HepG2 (cell line): ENCODE data around the gene THOP1. TPM values are rescaled to one million over a fixed set of nuclear protein-coding genes. Genes with fewer than 3 reads are reported as not detected.

Source experiments
- ARNT ChIP-seq: fragments of 450-650 bp; IDR thresholded peaks from 2 replicates; pipeline ENCODE4 v1.6.1; 2017
- ATM ChIP-seq: fragments of 450-650 bp; IDR thresholded peaks from 2 replicates; pipeline ENCODE4 v1.7.1; 2017; ENCODE audit warnings: mild to moderate bottlenecking, borderline replicate concordance
- GTF2F1 ChIP-seq: fragments of 150-350 bp; IDR thresholded peaks from 2 replicates; pipeline ENCODE4 v1.6.1; 2014; ENCODE audit warnings: low read length
- ISL2 ChIP-seq: sonication (generic); formaldehyde crosslinking; IDR thresholded peaks from 2 replicates; pipeline ENCODE4 v1.5.0; 2020; ENCODE audit warnings: missing genetic modification reagents
- MAFF ChIP-seq: IDR thresholded peaks from 2 replicates; pipeline ENCODE4 v1.6.1; 2011; ENCODE audit warnings: low read depth, low read length, improper control_type of control experiment
- MAFK ChIP-seq, 2 experiments: IDR thresholded peaks in 1 of 2; conservative IDR thresholded peaks in 1 of 2; 2 replicates each; pipeline ENCODE4 v1.6.1; 2011; ENCODE audit warnings: improper control_type of control experiment in 2 of 2, low read length in 2 of 2
- SOX6 ChIP-seq, 2 experiments: fragments of 450-650 bp in 1 of 2; sonication (generic) in 1 of 2; formaldehyde crosslinking in 1 of 2; IDR thresholded peaks; 2 replicates each; pipeline versions ENCODE4 v1.4.0 to v1.6.1; 2017 to 2020; ENCODE audit warnings: antibody characterized with exemption in 1 of 2, mild to moderate bottlenecking in 1 of 2, missing genetic modification reagents in 1 of 2
- ZFP41 ChIP-seq: sonication (generic); formaldehyde crosslinking; IDR thresholded peaks from 2 replicates; pipeline ENCODE4 v1.4.0; 2020; ENCODE audit warnings: mild to moderate bottlenecking, missing genetic modification reagents, borderline replicate concordance
- ZNF160 ChIP-seq: sonication (generic); formaldehyde crosslinking; IDR thresholded peaks from 2 replicates; pipeline ENCODE4 v1.8.0; 2022; ENCODE audit warnings: mild to moderate bottlenecking, inconsistent platforms, missing genetic modification reagents
- ZNF331 ChIP-seq: sonication (generic); formaldehyde crosslinking; IDR thresholded peaks from 2 replicates; pipeline ENCODE4 v1.4.0; 2020; ENCODE audit warnings: missing genetic modification reagents
- ZNF557 ChIP-seq: sonication (generic); formaldehyde crosslinking; IDR thresholded peaks from 2 replicates; pipeline ENCODE4 v1.4.0; 2020; ENCODE audit warnings: missing genetic modification reagents
- ZSCAN31 ChIP-seq: sonication (generic); formaldehyde crosslinking; IDR thresholded peaks from 2 replicates; pipeline ENCODE4 v1.5.0; 2020; ENCODE audit warnings: low read depth, mild to moderate bottlenecking, missing genetic modification reagents
- polyA plus RNA-seq, 8 experiments: library from polyadenylated mRNA; depleted of rRNA in 3 of 8; stranded (reverse) in 7 of 8; unstranded in 1 of 8; fragments of >200 nt; fragmentation: Illumina TruSeq in 4 of 8; extraction: Trizol in 4 of 8; gene quantifications; 2 replicates each; pipeline versions ENCODE4 v1.2.1 to v1.2.3, GENCODE V29; 2011 to 2016; ENCODE audit warnings: low read depth in 4 of 8, missing spikeins in 1 of 8, mixed read lengths in 1 of 8; ENCODE audit not compliant: insufficient read depth in 1 of 8
- total RNA-seq, 5 experiments: library from RNA; depleted of rRNA; stranded (reverse); fragments of >200 nt; fragmentation: Illumina TruSeq; extraction: Trizol; gene quantifications; 2 replicates each; pipeline ENCODE4 v1.2.3, GENCODE V29; 2016; ENCODE audit warnings: low read depth in 1 of 5
- TF ChIP-seq, protein P1 (sequence below): sonication (generic); formaldehyde crosslinking; IDR thresholded peaks from 2 replicates; pipeline ENCODE4 v1.5.1; 2020; ENCODE audit warnings: mild to moderate bottlenecking, missing genetic modification reagents, moderate library complexity
- TF ChIP-seq, protein P2 (sequence below): sonication (generic); formaldehyde crosslinking; IDR thresholded peaks from 2 replicates; pipeline ENCODE4 v1.5.1; 2020; ENCODE audit warnings: mild to moderate bottlenecking, missing genetic modification reagents
- TF ChIP-seq, protein P3 (sequence below): sonication (generic); formaldehyde crosslinking; IDR thresholded peaks from 2 replicates; pipeline ENCODE4; 2020; ENCODE audit warnings: missing genetic modification reagents, mild to moderate bottlenecking, borderline replicate concordance

THOP1 gene
- total and polyA plus RNA-seq, 2 of the 13 experiments (the other 11 are each of a cell fraction or from before 2014, with no cell fraction given): 74.4 to 116 TPM

DNA sequence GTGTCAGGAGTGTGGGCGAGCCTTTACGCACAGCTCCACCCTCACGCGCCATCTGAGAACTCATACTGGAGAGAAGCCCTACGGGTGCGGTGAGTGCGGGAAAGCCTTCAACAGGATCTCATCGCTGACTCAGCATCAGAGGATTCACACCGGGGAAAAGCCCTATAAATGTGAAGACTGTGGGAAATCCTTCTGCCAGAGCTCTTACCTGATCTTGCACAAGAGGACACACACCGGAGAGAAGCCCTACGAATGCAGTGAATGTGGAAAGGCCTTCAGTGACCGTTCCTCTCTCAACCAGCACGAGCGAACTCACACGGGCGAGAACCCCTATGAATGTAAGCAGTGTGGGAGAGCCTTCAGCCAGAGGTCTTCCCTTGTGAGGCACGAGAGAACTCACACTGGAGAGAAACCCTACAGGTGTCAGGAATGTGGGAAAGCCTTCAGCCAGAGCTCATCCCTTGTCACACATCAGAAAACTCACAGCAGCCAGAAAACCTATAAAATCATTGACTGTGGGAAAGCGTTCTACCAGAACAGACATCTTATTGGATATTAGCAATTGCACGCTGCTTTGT, 49.1 kb downstream of the THOP1 start (continued):
- TF ChIP-seq, protein P1, sequence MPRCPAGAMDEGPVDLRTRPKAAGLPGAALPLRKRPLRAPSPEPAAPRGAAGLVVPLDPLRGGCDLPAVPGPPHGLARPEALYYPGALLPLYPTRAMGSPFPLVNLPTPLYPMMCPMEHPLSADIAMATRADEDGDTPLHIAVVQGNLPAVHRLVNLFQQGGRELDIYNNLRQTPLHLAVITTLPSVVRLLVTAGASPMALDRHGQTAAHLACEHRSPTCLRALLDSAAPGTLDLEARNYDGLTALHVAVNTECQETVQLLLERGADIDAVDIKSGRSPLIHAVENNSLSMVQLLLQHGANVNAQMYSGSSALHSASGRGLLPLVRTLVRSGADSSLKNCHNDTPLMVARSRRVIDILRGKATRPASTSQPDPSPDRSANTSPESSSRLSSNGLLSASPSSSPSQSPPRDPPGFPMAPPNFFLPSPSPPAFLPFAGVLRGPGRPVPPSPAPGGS (CRISPR knock-in tag): no peak
- TF ChIP-seq ARNT: no peak
- TF ChIP-seq, protein P2, sequence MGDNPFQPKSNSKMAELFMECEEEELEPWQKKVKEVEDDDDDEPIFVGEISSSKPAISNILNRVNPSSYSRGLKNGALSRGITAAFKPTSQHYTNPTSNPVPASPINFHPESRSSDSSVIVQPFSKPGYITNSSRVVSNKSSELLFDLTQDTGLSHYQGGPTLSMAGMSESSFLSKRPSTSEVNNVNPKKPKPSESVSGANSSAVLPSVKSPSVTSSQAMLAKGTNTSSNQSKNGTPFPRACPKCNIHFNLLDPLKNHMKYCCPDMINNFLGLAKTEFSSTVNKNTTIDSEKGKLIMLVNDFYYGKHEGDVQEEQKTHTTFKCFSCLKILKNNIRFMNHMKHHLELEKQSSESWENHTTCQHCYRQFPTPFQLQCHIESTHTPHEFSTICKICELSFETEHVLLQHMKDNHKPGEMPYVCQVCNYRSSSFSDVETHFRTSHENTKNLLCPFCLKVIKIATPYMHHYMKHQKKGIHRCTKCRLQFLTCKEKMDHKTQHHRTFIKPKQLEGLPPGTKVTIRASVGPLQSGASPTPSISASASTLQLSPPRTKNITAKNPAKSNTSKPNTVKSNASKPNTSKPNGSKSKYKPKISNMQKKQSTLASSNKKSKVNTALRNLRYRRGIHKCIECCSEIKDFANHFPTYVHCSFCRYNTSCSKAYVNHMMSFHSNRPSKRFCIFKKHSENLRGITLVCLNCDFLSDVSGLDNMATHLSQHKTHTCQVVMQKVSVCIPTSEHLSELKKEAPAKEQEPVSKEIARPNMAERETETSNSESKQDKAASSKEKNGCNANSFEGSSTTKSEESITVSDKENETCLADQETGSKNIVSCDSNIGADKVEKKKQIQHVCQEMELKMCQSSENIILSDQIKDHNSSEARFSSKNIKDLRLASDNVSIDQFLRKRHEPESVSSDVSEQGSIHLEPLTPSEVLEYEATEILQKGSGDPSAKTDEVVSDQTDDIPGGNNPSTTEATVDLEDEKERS (CRISPR knock-in tag): no peak
- no peak for TF ChIP-seq ZNF160 (CRISPR knock-in tag)
- no peak for TF ChIP-seq ZFP41 (CRISPR knock-in tag)
- TF ChIP-seq, protein P3, sequence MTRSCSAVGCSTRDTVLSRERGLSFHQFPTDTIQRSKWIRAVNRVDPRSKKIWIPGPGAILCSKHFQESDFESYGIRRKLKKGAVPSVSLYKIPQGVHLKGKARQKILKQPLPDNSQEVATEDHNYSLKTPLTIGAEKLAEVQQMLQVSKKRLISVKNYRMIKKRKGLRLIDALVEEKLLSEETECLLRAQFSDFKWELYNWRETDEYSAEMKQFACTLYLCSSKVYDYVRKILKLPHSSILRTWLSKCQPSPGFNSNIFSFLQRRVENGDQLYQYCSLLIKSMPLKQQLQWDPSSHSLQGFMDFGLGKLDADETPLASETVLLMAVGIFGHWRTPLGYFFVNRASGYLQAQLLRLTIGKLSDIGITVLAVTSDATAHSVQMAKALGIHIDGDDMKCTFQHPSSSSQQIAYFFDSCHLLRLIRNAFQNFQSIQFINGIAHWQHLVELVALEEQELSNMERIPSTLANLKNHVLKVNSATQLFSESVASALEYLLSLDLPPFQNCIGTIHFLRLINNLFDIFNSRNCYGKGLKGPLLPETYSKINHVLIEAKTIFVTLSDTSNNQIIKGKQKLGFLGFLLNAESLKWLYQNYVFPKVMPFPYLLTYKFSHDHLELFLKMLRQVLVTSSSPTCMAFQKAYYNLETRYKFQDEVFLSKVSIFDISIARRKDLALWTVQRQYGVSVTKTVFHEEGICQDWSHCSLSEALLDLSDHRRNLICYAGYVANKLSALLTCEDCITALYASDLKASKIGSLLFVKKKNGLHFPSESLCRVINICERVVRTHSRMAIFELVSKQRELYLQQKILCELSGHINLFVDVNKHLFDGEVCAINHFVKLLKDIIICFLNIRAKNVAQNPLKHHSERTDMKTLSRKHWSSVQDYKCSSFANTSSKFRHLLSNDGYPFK (CRISPR knock-in tag): no peak
- TF ChIP-seq MAFK (conservative IDR thresholded peaks at IDR 0.05 in 1 of 2, IDR thresholded peaks at IDR 0.05 in 1 of 2; ENCODE audit: low read length in 2 of 2): peak; percentile 86 to 90
- no peak for TF ChIP-seq ZNF331 (CRISPR knock-in tag)
- TF ChIP-seq GTF2F1: no peak
- TF ChIP-seq ISL2 (CRISPR knock-in tag): no peak
- TF ChIP-seq MAFF: peak; percentile 78
- no peak for TF ChIP-seq SOX6 (IDR thresholded peaks at IDR 0.05)
- no peak for TF ChIP-seq SOX6 (CRISPR knock-in tag; IDR thresholded peaks at IDR 0.05)
- no peak for TF ChIP-seq ZSCAN31
- TF ChIP-seq ZNF557: no peak
- no peak for TF ChIP-seq ATM
